ENCODE data around the gene DALRD3. TPM values are rescaled to one million over a fixed set of nuclear protein-coding genes. Genes with fewer than 3 reads are reported as not detected.

DALRD3 gene
- total and polyA plus RNA-seq, 2 experiments from 2014 or later = 31.0 to 57.7 TPM

DNA sequence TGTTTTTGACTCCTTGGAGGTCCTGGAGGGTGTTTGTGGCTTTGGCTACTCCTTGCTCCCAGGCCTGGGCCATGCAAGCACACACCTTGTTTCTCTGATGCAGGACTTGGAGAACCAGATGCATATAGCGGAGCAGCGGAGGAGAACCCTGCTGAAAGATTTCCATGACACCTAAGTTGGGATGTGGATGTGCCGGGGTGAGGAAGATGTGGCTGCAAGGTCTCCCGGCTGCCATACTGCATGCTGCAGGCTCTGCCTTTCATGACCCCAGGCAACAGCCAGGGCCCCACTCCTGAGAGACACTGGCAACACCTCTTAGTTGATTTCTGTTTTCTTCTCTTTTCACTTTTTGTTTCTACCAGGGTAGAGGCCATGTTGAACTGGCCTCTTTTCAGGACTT is 35.3 kb downstream of the DALRD3 start (continued):
- TF ChIP-seq JUNB (IDR thresholded peaks at IDR 0.05; ENCODE audit: unreplicated experiment) = no peak

DNA sequence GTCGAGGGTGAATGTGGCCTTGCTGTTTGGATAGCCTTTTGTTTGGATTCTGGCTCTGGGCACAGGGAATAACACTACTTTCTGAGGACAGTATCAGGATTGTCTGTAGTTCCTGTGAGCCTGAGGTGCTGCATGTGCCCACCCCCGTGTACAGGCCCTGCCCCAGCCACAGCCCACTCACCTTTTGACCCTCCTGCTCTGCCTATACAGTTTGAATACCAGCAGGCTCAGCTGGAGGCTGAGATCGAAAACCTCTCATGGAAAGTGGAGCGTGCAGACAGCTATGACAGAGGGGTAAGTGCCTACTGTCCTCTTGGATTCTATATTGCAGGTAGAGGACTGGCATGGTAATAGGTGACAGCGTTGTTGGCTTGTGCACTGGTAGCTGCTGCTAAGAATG is 35.7 kb downstream of the DALRD3 start:
- DNase-seq (ENCODE audit: low spot score) (no peak), ATAC-seq (no peak)
- Mint-ChIP-seq H3K36me3 (ENCODE audit: low read depth) (peaks cover 70% of the 10 kb centered on the region), H3K27me3 (ENCODE audit: insufficient read depth, low read depth, poor library complexity) (peaks cover 19% of the 10 kb centered on the region), H3K9me3 (no peaks in the 10 kb centered on the region), H3K4me1 (no peaks in the 10 kb centered on the region; the same call in 1 of the 3 replicates), H3K4me3 (no peak overlapping the region), H3K27ac (no peak overlapping the region)
- H3K27ac ChIP-seq (ENCODE audit: low read depth) = no peak overlapping the region
- no peak overlapping the region for H3K4me2 ChIP-seq
- TF ChIP-seq, protein P1, sequence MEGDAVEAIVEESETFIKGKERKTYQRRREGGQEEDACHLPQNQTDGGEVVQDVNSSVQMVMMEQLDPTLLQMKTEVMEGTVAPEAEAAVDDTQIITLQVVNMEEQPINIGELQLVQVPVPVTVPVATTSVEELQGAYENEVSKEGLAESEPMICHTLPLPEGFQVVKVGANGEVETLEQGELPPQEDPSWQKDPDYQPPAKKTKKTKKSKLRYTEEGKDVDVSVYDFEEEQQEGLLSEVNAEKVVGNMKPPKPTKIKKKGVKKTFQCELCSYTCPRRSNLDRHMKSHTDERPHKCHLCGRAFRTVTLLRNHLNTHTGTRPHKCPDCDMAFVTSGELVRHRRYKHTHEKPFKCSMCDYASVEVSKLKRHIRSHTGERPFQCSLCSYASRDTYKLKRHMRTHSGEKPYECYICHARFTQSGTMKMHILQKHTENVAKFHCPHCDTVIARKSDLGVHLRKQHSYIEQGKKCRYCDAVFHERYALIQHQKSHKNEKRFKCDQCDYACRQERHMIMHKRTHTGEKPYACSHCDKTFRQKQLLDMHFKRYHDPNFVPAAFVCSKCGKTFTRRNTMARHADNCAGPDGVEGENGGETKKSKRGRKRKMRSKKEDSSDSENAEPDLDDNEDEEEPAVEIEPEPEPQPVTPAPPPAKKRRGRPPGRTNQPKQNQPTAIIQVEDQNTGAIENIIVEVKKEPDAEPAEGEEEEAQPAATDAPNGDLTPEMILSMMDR (conservative IDR thresholded peaks at IDR 0.05; ENCODE audit: low read depth in 2 of 2) = no peak
- TF ChIP-seq STAT1 (IDR thresholded peaks at IDR 0.05; ENCODE audit: unreplicated experiment) = no peak
- TF ChIP-seq ZNF114 (CRISPR knock-in tag; IDR thresholded peaks at IDR 0.05) = no peak
- TF ChIP-seq CREB1 (CRISPR knock-in tag; IDR thresholded peaks at IDR 0.05; ENCODE audit: low read depth) = no peak
- no peak for TF ChIP-seq ZNF331 (CRISPR knock-in tag; IDR thresholded peaks at IDR 0.05; ENCODE audit: low read depth)
- TF ChIP-seq POLR2AphosphoS5 (IDR thresholded peaks at IDR 0.05; ENCODE audit: low read depth) = no peak
- no peak for TF ChIP-seq EZH2phosphoT487 (IDR thresholded peaks at IDR 0.05; ENCODE audit: unreplicated experiment)
- no peak for TF ChIP-seq EZH2 (IDR thresholded peaks at IDR 0.05; ENCODE audit: low read depth, unreplicated experiment)
- TF ChIP-seq NANOG (IDR thresholded peaks at IDR 0.05; ENCODE audit: borderline replicate concordance) = no peak
- TF ChIP-seq, protein P2, sequence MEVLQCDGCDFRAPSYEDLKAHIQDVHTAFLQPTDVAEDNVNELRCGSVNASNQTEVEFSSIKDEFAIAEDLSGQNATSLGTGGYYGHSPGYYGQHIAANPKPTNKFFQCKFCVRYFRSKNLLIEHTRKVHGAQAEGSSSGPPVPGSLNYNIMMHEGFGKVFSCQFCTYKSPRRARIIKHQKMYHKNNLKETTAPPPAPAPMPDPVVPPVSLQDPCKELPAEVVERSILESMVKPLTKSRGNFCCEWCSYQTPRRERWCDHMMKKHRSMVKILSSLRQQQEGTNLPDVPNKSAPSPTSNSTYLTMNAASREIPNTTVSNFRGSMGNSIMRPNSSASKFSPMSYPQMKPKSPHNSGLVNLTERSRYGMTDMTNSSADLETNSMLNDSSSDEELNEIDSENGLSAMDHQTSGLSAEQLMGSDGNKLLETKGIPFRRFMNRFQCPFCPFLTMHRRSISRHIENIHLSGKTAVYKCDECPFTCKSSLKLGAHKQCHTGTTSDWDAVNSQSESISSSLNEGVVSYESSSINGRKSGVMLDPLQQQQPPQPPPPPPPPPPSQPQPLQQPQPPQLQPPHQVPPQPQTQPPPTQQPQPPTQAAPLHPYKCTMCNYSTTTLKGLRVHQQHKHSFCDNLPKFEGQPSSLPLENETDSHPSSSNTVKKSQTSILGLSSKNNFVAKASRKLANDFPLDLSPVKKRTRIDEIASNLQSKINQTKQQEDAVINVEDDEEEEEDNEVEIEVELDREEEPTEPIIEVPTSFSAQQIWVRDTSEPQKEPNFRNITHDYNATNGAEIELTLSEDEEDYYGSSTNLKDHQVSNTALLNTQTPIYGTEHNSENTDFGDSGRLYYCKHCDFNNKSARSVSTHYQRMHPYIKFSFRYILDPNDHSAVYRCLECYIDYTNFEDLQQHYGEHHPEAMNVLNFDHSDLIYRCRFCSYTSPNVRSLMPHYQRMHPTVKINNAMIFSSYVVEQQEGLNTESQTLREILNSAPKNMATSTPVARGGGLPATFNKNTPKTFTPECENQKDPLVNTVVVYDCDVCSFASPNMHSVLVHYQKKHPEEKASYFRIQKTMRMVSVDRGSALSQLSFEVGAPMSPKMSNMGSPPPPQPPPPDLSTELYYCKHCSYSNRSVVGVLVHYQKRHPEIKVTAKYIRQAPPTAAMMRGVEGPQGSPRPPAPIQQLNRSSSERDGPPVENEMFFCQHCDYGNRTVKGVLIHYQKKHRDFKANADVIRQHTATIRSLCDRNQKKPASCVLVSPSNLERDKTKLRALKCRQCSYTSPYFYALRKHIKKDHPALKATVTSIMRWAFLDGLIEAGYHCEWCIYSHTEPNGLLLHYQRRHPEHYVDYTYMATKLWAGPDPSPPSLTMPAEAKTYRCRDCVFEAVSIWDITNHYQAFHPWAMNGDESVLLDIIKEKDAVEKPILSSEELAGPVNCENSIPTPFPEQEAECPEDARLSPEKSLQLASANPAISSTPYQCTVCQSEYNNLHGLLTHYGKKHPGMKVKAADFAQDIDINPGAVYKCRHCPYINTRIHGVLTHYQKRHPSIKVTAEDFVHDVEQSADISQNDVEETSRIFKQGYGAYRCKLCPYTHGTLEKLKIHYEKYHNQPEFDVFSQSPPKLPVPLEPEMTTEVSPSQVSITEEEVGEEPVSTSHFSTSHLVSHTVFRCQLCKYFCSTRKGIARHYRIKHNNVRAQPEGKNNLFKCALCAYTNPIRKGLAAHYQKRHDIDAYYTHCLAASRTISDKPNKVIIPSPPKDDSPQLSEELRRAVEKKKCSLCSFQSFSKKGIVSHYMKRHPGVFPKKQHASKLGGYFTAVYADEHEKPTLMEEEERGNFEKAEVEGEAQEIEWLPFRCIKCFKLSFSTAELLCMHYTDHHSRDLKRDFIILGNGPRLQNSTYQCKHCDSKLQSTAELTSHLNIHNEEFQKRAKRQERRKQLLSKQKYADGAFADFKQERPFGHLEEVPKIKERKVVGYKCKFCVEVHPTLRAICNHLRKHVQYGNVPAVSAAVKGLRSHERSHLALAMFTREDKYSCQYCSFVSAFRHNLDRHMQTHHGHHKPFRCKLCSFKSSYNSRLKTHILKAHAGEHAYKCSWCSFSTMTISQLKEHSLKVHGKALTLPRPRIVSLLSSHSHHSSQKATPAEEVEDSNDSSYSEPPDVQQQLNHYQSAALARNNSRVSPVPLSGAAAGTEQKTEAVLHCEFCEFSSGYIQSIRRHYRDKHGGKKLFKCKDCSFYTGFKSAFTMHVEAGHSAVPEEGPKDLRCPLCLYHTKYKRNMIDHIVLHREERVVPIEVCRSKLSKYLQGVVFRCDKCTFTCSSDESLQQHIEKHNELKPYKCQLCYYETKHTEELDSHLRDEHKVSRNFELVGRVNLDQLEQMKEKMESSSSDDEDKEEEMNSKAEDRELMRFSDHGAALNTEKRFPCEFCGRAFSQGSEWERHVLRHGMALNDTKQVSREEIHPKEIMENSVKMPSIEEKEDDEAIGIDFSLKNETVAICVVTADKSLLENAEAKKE (CRISPR knock-in tag; IDR thresholded peaks at IDR 0.05) = no peak
- TF ChIP-seq, protein P3, sequence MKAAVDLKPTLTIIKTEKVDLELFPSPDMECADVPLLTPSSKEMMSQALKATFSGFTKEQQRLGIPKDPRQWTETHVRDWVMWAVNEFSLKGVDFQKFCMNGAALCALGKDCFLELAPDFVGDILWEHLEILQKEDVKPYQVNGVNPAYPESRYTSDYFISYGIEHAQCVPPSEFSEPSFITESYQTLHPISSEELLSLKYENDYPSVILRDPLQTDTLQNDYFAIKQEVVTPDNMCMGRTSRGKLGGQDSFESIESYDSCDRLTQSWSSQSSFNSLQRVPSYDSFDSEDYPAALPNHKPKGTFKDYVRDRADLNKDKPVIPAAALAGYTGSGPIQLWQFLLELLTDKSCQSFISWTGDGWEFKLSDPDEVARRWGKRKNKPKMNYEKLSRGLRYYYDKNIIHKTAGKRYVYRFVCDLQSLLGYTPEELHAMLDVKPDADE (IDR thresholded peaks at IDR 0.05) = no peak
- TF ChIP-seq, protein P4, sequence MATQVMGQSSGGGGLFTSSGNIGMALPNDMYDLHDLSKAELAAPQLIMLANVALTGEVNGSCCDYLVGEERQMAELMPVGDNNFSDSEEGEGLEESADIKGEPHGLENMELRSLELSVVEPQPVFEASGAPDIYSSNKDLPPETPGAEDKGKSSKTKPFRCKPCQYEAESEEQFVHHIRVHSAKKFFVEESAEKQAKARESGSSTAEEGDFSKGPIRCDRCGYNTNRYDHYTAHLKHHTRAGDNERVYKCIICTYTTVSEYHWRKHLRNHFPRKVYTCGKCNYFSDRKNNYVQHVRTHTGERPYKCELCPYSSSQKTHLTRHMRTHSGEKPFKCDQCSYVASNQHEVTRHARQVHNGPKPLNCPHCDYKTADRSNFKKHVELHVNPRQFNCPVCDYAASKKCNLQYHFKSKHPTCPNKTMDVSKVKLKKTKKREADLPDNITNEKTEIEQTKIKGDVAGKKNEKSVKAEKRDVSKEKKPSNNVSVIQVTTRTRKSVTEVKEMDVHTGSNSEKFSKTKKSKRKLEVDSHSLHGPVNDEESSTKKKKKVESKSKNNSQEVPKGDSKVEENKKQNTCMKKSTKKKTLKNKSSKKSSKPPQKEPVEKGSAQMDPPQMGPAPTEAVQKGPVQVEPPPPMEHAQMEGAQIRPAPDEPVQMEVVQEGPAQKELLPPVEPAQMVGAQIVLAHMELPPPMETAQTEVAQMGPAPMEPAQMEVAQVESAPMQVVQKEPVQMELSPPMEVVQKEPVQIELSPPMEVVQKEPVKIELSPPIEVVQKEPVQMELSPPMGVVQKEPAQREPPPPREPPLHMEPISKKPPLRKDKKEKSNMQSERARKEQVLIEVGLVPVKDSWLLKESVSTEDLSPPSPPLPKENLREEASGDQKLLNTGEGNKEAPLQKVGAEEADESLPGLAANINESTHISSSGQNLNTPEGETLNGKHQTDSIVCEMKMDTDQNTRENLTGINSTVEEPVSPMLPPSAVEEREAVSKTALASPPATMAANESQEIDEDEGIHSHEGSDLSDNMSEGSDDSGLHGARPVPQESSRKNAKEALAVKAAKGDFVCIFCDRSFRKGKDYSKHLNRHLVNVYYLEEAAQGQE (IDR thresholded peaks at IDR 0.05; ENCODE audit: unreplicated experiment) = no peak
- no peak for TF ChIP-seq JUNB (IDR thresholded peaks at IDR 0.05; ENCODE audit: unreplicated experiment)
- peaks cover 28% of the 10 kb centered on the region for H4K20me1 ChIP-seq (replicated peaks; ENCODE audit: insufficient read depth)
- no peaks in the 10 kb centered on the region for H3K27me3 ChIP-seq (ENCODE audit: insufficient read depth)
- H3K4me3 ChIP-seq = no peak overlapping the region
- 0 out of 2 replicates have a peak, but pooled peaks cover 15% of the 10 kb centered on the region for H3F3A ChIP-seq (replicated peaks; ENCODE audit: low read depth)
- H3K9me2 ChIP-seq (ENCODE audit: insufficient read depth) = no peaks in the 10 kb centered on the region
- H2AFZ ChIP-seq = no peak overlapping the region
- H3K79me2 ChIP-seq (replicated peaks; ENCODE audit: insufficient read depth) = no peaks in the 10 kb centered on the region; the same call in 1 of the 2 replicates
- peaks cover 26% of the 10 kb centered on the region for H3K36me3 ChIP-seq (ENCODE audit: insufficient read depth)
- H3K4me1 ChIP-seq (ENCODE audit: insufficient read depth) = no peaks in the 10 kb centered on the region

Data from GM23338 (cell line).